IPS-18a (cell line): ENCODE measurements around the gene SLC35D2.
"Not testable (repeated sequence)": the region's sequence is repeated elsewhere in the genome, so short reads cannot be mapped to it uniquely, and the experiment has no call there.

Experiments
- H3K27ac ChIP-seq: one replicate; pipeline ENCODE4 v1.5.1; 2013; ENCODE audit warnings: low read length
- H3K27me3 ChIP-seq: one replicate; pipeline ENCODE4 v1.6.1; 2013; ENCODE audit warnings: mild to moderate bottlenecking, low read length; ENCODE audit not compliant: control insufficient read depth, insufficient read depth
- H3K36me3 ChIP-seq: one replicate; pipeline ENCODE4 v1.6.1; 2013; ENCODE audit warnings: low read depth, low read length; ENCODE audit not compliant: control insufficient read depth
- H3K4me1 ChIP-seq: one replicate; pipeline ENCODE4 v1.6.1; 2013; ENCODE audit warnings: low read depth, low read length; ENCODE audit not compliant: control insufficient read depth
- H3K4me3 ChIP-seq: one replicate; pipeline ENCODE4 v1.5.1; 2013; ENCODE audit warnings: low read length
- H3K9ac ChIP-seq: one replicate; pipeline ENCODE4 v1.6.1; 2013; ENCODE audit warnings: mild to moderate bottlenecking, low read length, moderate library complexity
- H3K9me3 ChIP-seq: one replicate; pipeline ENCODE4 v1.6.1; 2013; ENCODE audit warnings: low read depth, low read length; ENCODE audit not compliant: control insufficient read depth

Gene SLC35D2

GRCh38 chr9:96376891-96377874 is 6.3 kb downstream of the SLC35D2 start:
- Histone ChIP-seq H3K27me3 (no peaks in the 10 kb centered on the region), H3K27ac (no peak overlapping the region), H3K9ac (no peak overlapping the region), H3K36me3 (no peaks in the 10 kb centered on the region), H3K4me3 (no peak overlapping the region), H3K4me1 (no peaks in the 10 kb centered on the region), H3K9me3 (no peaks in the 10 kb centered on the region)

DNA sequence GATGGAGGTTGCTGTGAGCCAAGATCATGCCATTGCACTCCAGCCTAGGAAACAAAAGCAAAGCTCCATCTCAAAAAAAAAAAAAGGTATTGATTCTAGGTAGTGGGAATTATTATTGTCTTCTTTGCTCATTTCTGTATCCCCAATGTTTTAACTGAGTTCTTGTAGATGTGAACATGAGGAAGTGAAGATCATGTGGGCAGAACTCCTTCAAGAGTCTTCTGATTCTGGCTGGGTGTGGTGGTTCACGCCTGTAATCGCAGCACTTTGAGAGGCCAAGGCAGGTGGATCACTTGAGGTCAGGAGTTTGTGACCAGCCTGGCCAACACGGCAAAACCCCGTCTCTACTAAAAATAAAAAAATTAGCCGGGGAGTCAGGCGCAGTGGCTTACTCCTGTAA is 8.0 kb downstream of the SLC35D2 start:
- H3K27ac ChIP-seq, H3K4me3 ChIP-seq, H3K27me3 ChIP-seq, H3K9me3 ChIP-seq, H3K4me1 ChIP-seq, H3K36me3 ChIP-seq, H3K9ac ChIP-seq: not testable (repeated sequence)

DNA sequence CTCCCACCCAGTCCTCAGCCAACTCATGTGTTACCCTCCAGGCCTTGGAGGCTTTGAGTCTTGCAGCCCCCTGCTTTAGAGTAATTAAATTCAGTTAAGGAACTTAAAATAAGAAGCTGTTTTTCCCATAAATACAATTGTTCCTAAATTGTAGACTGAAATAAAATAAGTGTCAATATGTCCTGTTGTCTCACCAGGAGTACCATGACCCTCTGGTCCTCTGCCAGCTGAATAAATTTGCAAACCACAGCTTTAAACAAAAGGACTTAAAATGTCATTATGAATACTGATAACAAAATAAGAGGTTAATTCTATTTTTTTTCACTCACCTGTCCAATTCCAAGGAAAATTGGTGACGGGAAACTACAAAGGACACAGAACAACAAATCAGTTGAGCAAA is 15.6 kb downstream of the SLC35D2 start:
- H3K36me3 ChIP-seq: no peaks in the 10 kb centered on the region
- H3K9ac ChIP-seq: no peak overlapping the region
- H3K27me3 ChIP-seq: no peaks in the 10 kb centered on the region
- H3K4me1 ChIP-seq: no peaks in the 10 kb centered on the region
- H3K27ac ChIP-seq: no peak overlapping the region
- H3K9me3 ChIP-seq: no peaks in the 10 kb centered on the region
- H3K4me3 ChIP-seq: no peak overlapping the region

DNA sequence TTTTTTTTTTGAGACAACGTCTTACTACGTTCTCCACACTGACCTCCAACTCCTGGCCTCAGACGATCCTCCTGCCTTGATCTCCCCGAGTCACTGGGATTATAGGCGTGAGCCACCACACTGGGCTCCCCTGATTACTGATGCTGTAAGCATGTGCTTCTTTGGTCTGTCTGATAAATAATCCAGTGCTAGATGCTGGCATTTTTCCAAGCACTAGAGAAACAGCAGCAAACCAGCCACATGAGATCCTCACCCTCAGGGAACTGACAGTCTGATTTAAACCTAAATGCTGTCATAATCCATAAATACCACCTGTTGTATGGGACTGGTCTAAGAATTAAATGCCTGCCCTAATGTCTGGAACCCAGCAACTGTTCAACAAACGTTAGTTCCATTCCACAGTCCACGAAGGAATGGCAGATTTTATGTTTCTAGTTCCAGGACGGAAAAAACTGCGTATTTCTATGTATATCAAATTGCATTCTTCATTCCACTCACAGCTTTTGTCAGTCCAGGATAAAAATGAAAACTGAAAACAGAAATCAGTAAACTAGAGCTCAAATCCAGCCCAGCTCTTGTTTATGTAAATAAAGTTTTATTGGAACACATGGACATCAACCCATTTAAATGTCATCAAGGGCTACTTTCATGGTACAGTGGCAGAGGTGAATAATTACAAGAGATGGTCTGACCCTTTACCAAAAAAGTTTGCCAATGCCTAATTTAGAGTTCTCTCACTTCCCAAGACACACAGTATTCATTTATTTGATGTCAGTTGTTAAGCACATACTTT is 20.1 kb downstream of the SLC35D2 start:
- H3K9ac ChIP-seq: no peak overlapping the region
- no peaks in the 10 kb centered on the region for H3K4me1 ChIP-seq
- H3K27me3 ChIP-seq: no peaks in the 10 kb centered on the region
- no peak overlapping the region for H3K4me3 ChIP-seq
- no peaks in the 10 kb centered on the region for H3K36me3 ChIP-seq
- H3K9me3 ChIP-seq: no peaks in the 10 kb centered on the region
- H3K27ac ChIP-seq: no peak overlapping the region

- H3K36me3 ChIP-seq, H3K27me3 ChIP-seq, H3K4me3 ChIP-seq, H3K4me1 ChIP-seq, H3K27ac ChIP-seq, H3K9ac ChIP-seq, H3K9me3 ChIP-seq: not testable (repeated sequence)
Measured at GRCh38 chr9:96362119-96362518, 21.4 kb downstream of the SLC35D2 start.

DNA sequence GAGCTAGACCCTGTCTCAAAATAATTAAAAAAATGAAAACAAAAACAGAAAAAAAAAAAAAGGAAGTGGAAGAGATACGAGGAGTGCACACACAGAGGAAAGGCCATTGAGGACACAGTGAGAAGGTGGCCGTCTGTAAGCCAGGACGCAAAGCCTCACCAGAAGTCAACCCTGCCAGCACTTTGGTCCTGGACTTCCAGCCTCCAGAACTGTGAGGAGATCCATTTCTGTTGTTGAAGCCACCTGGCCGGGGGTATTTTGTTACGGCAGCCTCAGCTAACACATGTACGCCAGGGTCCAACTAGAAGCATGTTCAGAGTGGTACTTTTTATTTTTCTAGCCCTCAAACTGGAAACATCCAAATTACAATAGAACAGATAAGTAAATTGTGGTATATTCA is 21.8 kb downstream of the SLC35D2 start:
- H3K4me1 ChIP-seq: no peaks in the 10 kb centered on the region
- no peaks in the 10 kb centered on the region for H3K9me3 ChIP-seq
- no peak overlapping the region for H3K27ac ChIP-seq
- H3K27me3 ChIP-seq: no peaks in the 10 kb centered on the region
- H3K4me3 ChIP-seq: no peak overlapping the region
- no peaks in the 10 kb centered on the region for H3K36me3 ChIP-seq
- H3K9ac ChIP-seq: no peak overlapping the region

DNA sequence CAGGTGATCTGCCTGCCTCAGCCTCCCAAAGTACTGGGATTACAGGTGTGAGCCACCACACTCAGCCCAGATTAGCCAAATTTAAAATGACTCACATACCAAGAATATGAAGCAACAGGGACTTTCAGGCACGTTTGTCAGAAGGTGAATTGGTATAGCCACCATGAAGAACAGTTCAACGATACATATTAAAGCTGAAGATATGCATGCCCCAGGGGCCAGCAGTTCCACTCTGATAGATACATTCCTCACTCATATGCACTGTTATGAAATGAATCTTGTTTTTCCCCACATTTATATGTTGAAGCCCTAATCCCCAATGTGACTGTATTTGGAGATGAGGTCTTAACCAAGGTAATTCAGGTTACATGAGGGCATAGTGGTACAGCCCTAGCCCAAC is 22.5 kb downstream of the SLC35D2 start:
- H3K27me3 ChIP-seq: no peaks in the 10 kb centered on the region
- H3K27ac ChIP-seq: no peak overlapping the region
- no peak overlapping the region for H3K4me3 ChIP-seq
- H3K9ac ChIP-seq: no peak overlapping the region
- no peaks in the 10 kb centered on the region for H3K36me3 ChIP-seq
- no peaks in the 10 kb centered on the region for H3K4me1 ChIP-seq
- H3K9me3 ChIP-seq: no peaks in the 10 kb centered on the region

DNA sequence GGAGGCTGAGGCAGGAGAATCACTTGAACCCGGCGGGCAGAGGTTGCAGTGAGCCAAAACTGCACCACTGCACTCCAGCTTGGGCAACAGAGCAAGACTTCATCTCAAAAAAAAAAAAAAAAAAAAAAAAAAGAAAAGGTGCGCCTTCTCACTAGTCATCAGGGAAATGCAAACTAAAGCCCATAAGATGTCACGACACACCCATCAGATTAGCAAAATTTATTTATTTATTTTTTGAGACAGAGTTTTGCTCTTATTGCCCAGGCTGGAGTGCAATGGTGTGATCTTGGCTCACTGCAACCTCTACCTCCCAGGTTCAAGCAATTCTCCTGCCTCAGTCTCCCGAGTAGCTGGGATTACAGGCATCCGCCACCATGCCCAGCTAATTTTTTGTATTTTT is 23.0 kb downstream of the SLC35D2 start:
- not testable (repeated sequence) for H3K9me3 ChIP-seq, H3K27ac ChIP-seq, H3K4me1 ChIP-seq, H3K36me3 ChIP-seq, H3K9ac ChIP-seq, H3K4me3 ChIP-seq, H3K27me3 ChIP-seq

GRCh38 chr9:96350866-96351265 is 32.6 kb downstream of the SLC35D2 start:
- Histone ChIP-seq H3K36me3 (no peaks in the 10 kb centered on the region), H3K9ac (no peak overlapping the region), H3K4me3 (no peak overlapping the region), H3K27me3 (no peaks in the 10 kb centered on the region), H3K27ac (no peak overlapping the region), H3K4me1 (peaks cover 7% of the 10 kb centered on the region), H3K9me3 (no peaks in the 10 kb centered on the region)

DNA sequence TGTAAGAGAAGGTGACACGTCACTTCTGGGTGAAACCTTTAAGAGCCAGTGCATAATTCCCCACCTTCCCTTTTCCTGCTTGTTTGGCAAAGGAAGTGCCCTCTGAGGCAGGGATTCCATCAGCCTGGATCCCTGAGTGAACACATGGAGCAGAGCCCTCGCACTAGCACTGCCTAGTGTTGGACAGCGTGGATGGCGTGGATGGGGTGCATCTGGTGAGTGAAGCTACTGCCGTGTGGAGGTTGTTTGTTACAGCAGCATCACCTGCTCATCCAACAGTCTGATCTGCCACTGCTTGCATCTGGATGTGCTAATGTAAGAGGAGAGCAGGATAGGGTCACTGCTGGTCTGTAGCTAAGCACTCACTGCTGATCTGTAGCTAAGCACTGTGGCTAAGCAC is 35.2 kb downstream of the SLC35D2 start:
- Histone ChIP-seq H3K36me3 (no peaks in the 10 kb centered on the region), H3K9me3 (no peaks in the 10 kb centered on the region), H3K4me3 (no peak overlapping the region), H3K4me1 (peaks cover 31% of the 10 kb centered on the region), H3K27ac (no peak overlapping the region), H3K9ac (no peak overlapping the region), H3K27me3 (no peaks in the 10 kb centered on the region)

DNA sequence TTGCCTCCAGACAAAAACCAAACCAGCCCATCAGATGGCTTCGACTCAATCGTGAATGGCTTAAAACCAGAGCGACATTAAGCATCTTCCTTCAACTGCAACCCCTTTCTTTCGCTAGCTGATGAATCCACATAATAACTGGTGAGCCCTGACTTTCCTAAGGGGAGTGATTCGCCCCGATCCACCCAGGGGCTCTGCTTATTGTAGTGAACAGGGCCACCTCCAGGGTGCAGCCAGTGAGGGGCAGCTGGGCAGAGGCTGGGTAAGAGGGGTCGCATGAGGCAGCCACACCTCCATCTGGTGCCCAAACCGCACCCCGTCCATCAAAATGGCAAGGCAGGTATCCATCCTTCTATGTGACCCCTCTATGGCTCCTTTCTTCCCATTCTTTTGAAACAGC is 38.0 kb downstream of the SLC35D2 start:
- Histone ChIP-seq H3K27me3 (no peaks in the 10 kb centered on the region), H3K36me3 (no peaks in the 10 kb centered on the region), H3K4me3 (no peak overlapping the region), H3K9ac (no peak overlapping the region), H3K9me3 (no peaks in the 10 kb centered on the region), H3K27ac (no peak overlapping the region), H3K4me1 (peaks cover 33% of the 10 kb centered on the region)
